ENCODE data around the gene CDH23. TPM values are rescaled to one million over a fixed set of nuclear protein-coding genes. Genes with fewer than 3 reads are reported as not detected.

CDH23 gene
- total RNA-seq, 1 experiment from 2014 or later, result 0.34 TPM

- Mint-ChIP-seq H3K4me1 (ENCODE audit: low read depth, unreplicated experiment) (no peaks in the 10 kb centered on the region), H3K36me3 (ENCODE audit: insufficient read depth, unreplicated experiment) (no peaks in the 10 kb centered on the region), H3K27ac (ENCODE audit: unreplicated experiment) (no peak overlapping the region), H3K9me3 (ENCODE audit: unreplicated experiment) (no peaks in the 10 kb centered on the region), H3K4me3 (ENCODE audit: unreplicated experiment) (no peak overlapping the region), H3K27me3 (ENCODE audit: insufficient read depth, unreplicated experiment) (peaks cover 25% of the 10 kb centered on the region)
- Histone ChIP-seq H3K4me3 (ENCODE audit: low read depth, low read length) (no peak overlapping the region), H3K27me3 (replicated peaks; ENCODE audit: control insufficient read depth, insufficient read depth, low read length) (no peaks in the 10 kb centered on the region; the same call in none of the 2 replicates), H3K4me1 (peaks cover 8% of the 10 kb centered on the region), H3K36me3 (ENCODE audit: control insufficient read depth, insufficient read depth, low read length) (no peaks in the 10 kb centered on the region), H3K9me3 (no peaks in the 10 kb centered on the region; the same call in 1 of the 2 replicates)
- ChIA-PET POLR2A (no interaction called here), CTCF (no interaction called here)
- TF ChIP-seq, protein P1, sequence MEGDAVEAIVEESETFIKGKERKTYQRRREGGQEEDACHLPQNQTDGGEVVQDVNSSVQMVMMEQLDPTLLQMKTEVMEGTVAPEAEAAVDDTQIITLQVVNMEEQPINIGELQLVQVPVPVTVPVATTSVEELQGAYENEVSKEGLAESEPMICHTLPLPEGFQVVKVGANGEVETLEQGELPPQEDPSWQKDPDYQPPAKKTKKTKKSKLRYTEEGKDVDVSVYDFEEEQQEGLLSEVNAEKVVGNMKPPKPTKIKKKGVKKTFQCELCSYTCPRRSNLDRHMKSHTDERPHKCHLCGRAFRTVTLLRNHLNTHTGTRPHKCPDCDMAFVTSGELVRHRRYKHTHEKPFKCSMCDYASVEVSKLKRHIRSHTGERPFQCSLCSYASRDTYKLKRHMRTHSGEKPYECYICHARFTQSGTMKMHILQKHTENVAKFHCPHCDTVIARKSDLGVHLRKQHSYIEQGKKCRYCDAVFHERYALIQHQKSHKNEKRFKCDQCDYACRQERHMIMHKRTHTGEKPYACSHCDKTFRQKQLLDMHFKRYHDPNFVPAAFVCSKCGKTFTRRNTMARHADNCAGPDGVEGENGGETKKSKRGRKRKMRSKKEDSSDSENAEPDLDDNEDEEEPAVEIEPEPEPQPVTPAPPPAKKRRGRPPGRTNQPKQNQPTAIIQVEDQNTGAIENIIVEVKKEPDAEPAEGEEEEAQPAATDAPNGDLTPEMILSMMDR (IDR thresholded peaks at IDR 0.05; ENCODE audit: insufficient read depth in 1 of 2, low read depth in 1 of 2, low read length in 1 of 2, severe bottlenecking in 1 of 2, unreplicated experiment in 1 of 2), result no peak
- DNase-seq, result peak in 1 of 2 experiments; percentile 23
- intact Hi-C loops (cut with micrococcal nuclease; ENCODE audit: unreplicated experiment), result no loop called here
- no TSS peak for BruUV-seq (replicated peaks)
Measured at GRCh38 chr10:71390921-71391690, 5.6 kb upstream of the CDH23 start.

DNA sequence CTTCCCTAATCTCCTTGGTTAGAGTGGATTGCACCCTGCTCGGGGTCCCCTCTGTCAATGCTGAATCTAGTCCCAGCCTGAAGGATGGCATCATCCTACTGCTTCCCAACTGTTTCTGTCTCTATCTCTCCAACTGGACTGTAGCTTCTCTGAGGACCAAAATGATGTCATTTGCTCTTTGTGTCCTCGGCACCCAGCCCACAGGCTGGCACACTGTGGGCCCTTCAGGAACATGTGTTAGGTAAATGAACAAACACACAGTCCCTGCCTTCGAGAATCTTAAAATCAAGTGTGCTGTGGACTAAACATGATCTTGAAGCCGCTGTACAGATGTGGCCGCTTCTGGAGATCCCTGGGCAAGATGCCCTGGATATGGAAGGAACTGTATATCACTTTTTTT is 5.0 kb upstream of the CDH23 start:
- CTCF ChIA-PET, result interaction anchor here (1.1 kb wide), 1 partner anchor 72 kb away, joined by 7 read pairs; the partner anchor contains the start of gene SLC29A3
- no peaks in the 10 kb centered on the region for H3K4me1 Mint-ChIP-seq (ENCODE audit: low read depth, unreplicated experiment)

GRCh38 chr10:71392292-71392691 is 4.4 kb upstream of the CDH23 start:
- Mint-ChIP-seq H3K4me3 (ENCODE audit: unreplicated experiment) (no peak overlapping the region), H3K27me3 (ENCODE audit: insufficient read depth, unreplicated experiment) (peaks cover 23% of the 10 kb centered on the region), H3K27ac (ENCODE audit: unreplicated experiment) (no peak overlapping the region), H3K9me3 (ENCODE audit: unreplicated experiment) (no peaks in the 10 kb centered on the region), H3K36me3 (ENCODE audit: insufficient read depth, unreplicated experiment) (no peaks in the 10 kb centered on the region), H3K4me1 (ENCODE audit: low read depth, unreplicated experiment) (no peaks in the 10 kb centered on the region)
- Histone ChIP-seq H3K4me3 (ENCODE audit: low read depth, low read length) (no peak overlapping the region), H3K27me3 (replicated peaks; ENCODE audit: control insufficient read depth, insufficient read depth, low read length) (no peaks in the 10 kb centered on the region; the same call in none of the 2 replicates), H3K4me1 (peaks cover 11% of the 10 kb centered on the region), H3K36me3 (ENCODE audit: control insufficient read depth, insufficient read depth, low read length) (no peaks in the 10 kb centered on the region), H3K9me3 (no peaks in the 10 kb centered on the region; the same call in 1 of the 2 replicates)
- ChIA-PET POLR2A (no interaction called here), CTCF (interaction anchor here (1.1 kb wide), 1 partner anchor 73 kb away, joined by 7 read pairs; the partner anchor contains the start of gene SLC29A3)
- TF ChIP-seq, protein P1 (IDR thresholded peaks at IDR 0.05; ENCODE audit: insufficient read depth in 1 of 2, low read depth in 1 of 2, low read length in 1 of 2, severe bottlenecking in 1 of 2, unreplicated experiment in 1 of 2), result no peak
- no peak for DNase-seq
- intact Hi-C loops (cut with micrococcal nuclease; ENCODE audit: unreplicated experiment), result no loop called here
- BruUV-seq (replicated peaks), result no TSS peak

More for the DNA sequence above, 5.0 kb upstream of the CDH23 start:
- Mint-ChIP-seq H3K36me3 (ENCODE audit: insufficient read depth, unreplicated experiment) (no peaks in the 10 kb centered on the region), H3K4me3 (ENCODE audit: unreplicated experiment) (no peak overlapping the region), H3K27ac (ENCODE audit: unreplicated experiment) (no peak overlapping the region), H3K9me3 (ENCODE audit: unreplicated experiment) (no peaks in the 10 kb centered on the region), H3K27me3 (ENCODE audit: insufficient read depth, unreplicated experiment) (peaks cover 23% of the 10 kb centered on the region)
- peaks cover 8% of the 10 kb centered on the region for H3K4me1 ChIP-seq
- DNase-seq, result no peak
- intact Hi-C loops (cut with micrococcal nuclease; ENCODE audit: unreplicated experiment), result no loop called here
- H3K9me3 ChIP-seq, result no peaks in the 10 kb centered on the region; the same call in 1 of the 2 replicates
- H3K27me3 ChIP-seq (replicated peaks; ENCODE audit: control insufficient read depth, insufficient read depth, low read length), result no peaks in the 10 kb centered on the region; the same call in none of the 2 replicates
- no peak overlapping the region for H3K4me3 ChIP-seq (ENCODE audit: low read depth, low read length)
- no peaks in the 10 kb centered on the region for H3K36me3 ChIP-seq (ENCODE audit: control insufficient read depth, insufficient read depth, low read length)
- BruUV-seq (replicated peaks), result no TSS peak
- TF ChIP-seq, protein P1 (IDR thresholded peaks at IDR 0.05; ENCODE audit: insufficient read depth in 1 of 2, low read depth in 1 of 2, low read length in 1 of 2, severe bottlenecking in 1 of 2, unreplicated experiment in 1 of 2), result no peak
- POLR2A ChIA-PET, result no interaction called here

Measured in Caco-2 (cell line).